NT2/D1 (cell line): Measurements from ENCODE around the gene NPB.

ENCODE experiments used
- SUZ12 ChIP-seq: IDR thresholded peaks from 2 replicates; pipeline ENCODE4 v1.6.1; 2011; ENCODE audit not compliant: insufficient read length, insufficient read depth; ENCODE audit errors: extremely low read depth
- YY1 ChIP-seq: IDR thresholded peaks from 2 replicates; pipeline ENCODE4 v1.6.1; 2011; ENCODE audit not compliant: insufficient read length, insufficient read depth
- ZNF274 ChIP-seq: IDR thresholded peaks from 2 replicates; pipeline ENCODE4 v1.6.1; 2011; ENCODE audit warnings: mild to moderate bottlenecking, low read depth, low read length

DNA sequence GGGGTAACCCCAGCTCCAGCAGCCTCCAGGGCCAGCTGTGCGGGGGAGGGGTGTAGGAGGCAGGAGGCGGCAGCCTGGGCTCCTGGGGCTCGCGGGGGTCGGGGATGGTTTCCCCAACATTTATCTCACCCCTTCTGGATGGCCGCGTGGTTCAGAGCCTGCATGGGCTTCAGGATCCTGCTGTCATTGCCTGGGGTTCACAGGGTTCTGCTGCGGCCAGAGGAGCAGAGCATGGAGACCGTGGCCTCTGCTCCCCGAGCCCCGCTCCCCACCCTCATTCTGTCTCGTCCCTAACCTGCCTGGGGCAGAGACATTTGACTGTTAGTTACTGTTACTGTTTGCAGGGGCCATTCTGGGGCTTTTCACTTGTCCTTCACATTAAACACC, 40.1 kb downstream of the NPB start:
- no peak for TF ChIP-seq YY1
- no peak for TF ChIP-seq ZNF274
- no peak for TF ChIP-seq SUZ12
